H9 (cell line): ENCODE measurements around the gene CDKAL1. TPM values are rescaled to one million over a fixed set of nuclear protein-coding genes. Genes with fewer than 3 reads are reported as not detected.
A peak's percentile ranks its signal among the peaks of the same experiment; 100 is the strongest.

Experiments
- DNase-seq: peaks from one replicate; pipeline ENCODE4 v3.0.0-alpha.2; 2017
- H2AFZ ChIP-seq: one replicate; pipeline ENCODE4 v1.6.1; 2013; ENCODE audit warnings: mild to moderate bottlenecking, low read length, control low read depth, moderate library complexity
- H2AK5ac ChIP-seq: 2 replicates; pipeline ENCODE4 v1.6.1; 2013; ENCODE audit warnings: low read length, control low read depth, mixed read lengths; ENCODE audit not compliant: insufficient read length
- H2BK120ac ChIP-seq: one replicate; pipeline ENCODE4 v1.6.1; 2013; ENCODE audit warnings: low read depth, mild to moderate bottlenecking, low read length, control low read depth, inconsistent platforms; ENCODE audit not compliant: poor library complexity, severe bottlenecking
- H2BK12ac ChIP-seq: 2 replicates; pipeline ENCODE4 v1.6.1; 2013; ENCODE audit warnings: low read length, control low read depth, mixed read lengths, low read depth; ENCODE audit not compliant: insufficient read length
- H2BK15ac ChIP-seq: 2 replicates; pipeline ENCODE4 v1.6.1; 2013; ENCODE audit warnings: low read depth, low read length, control low read depth
- H2BK20ac ChIP-seq: one replicate; pipeline ENCODE4 v1.6.1; 2013; ENCODE audit warnings: low read depth, mild to moderate bottlenecking, low read length, control low read depth, inconsistent platforms; ENCODE audit not compliant: poor library complexity, severe bottlenecking
- H2BK5ac ChIP-seq: 2 replicates; pipeline ENCODE4 v1.6.1; 2013; ENCODE audit warnings: low read length, control low read depth, mixed read lengths; ENCODE audit not compliant: insufficient read length
- H3K14ac ChIP-seq: 2 replicates; pipeline ENCODE4 v1.6.1; 2013; ENCODE audit warnings: low read length, control low read depth; ENCODE audit not compliant: insufficient read depth
- H3K18ac ChIP-seq: 2 replicates; pipeline ENCODE4 v1.6.1; 2013; ENCODE audit warnings: low read depth, mild to moderate bottlenecking, mixed read lengths, low read length, control low read depth; ENCODE audit not compliant: insufficient read length
- H3K23ac ChIP-seq: 2 replicates; pipeline ENCODE4 v1.6.1; 2013; ENCODE audit warnings: low read length, control low read depth, mixed read lengths, low read depth; ENCODE audit not compliant: insufficient read length
- H3K23me2 ChIP-seq: 2 replicates; pipeline ENCODE4 v1.6.1; 2013; ENCODE audit warnings: low read depth, mild to moderate bottlenecking, mixed read lengths, low read length, control low read depth; ENCODE audit not compliant: insufficient read length, poor library complexity, severe bottlenecking
- H3K27ac ChIP-seq: 2 replicates; pipeline ENCODE4 v1.5.1; 2013; ENCODE audit warnings: low read length, control low read depth, mixed read lengths, low read depth; ENCODE audit not compliant: insufficient read length
- H3K27me3 ChIP-seq: 2 replicates; pipeline ENCODE4 v1.6.1; 2013; ENCODE audit warnings: low read length, control low read depth, inconsistent platforms; ENCODE audit not compliant: insufficient read depth
- H3K4ac ChIP-seq: 2 replicates; pipeline ENCODE4 v1.6.1; 2013; ENCODE audit warnings: low read depth, mild to moderate bottlenecking, control low read depth, inconsistent platforms, low read length, moderate library complexity
- H3K4me1 ChIP-seq: 2 replicates; pipeline ENCODE4 v1.6.1; 2013; ENCODE audit warnings: low read length, control low read depth, inconsistent platforms; ENCODE audit not compliant: insufficient read depth
- H3K4me2 ChIP-seq: 2 replicates; pipeline ENCODE4 v1.6.1; 2013; ENCODE audit warnings: low read length, control low read depth, mixed read lengths; ENCODE audit not compliant: insufficient read length, insufficient read depth
- H3K56ac ChIP-seq: 2 replicates; pipeline ENCODE4 v1.6.1; 2013; ENCODE audit warnings: low read depth, mild to moderate bottlenecking, mixed read lengths, low read length, control low read depth; ENCODE audit not compliant: insufficient read length
- H3K79me1 ChIP-seq: 2 replicates; pipeline ENCODE4 v1.6.1; 2013; ENCODE audit warnings: low read depth, mild to moderate bottlenecking, moderate library complexity, low read length, control low read depth, inconsistent platforms; ENCODE audit not compliant: insufficient read depth, poor library complexity, severe bottlenecking
- H3K79me2 ChIP-seq: 2 replicates; pipeline ENCODE4 v1.6.1; 2013; ENCODE audit warnings: low read length, control low read depth, inconsistent platforms; ENCODE audit not compliant: insufficient read depth
- H3K9ac ChIP-seq: 2 replicates; pipeline ENCODE4 v1.6.1; 2013; ENCODE audit warnings: low read length, control low read depth, mixed read lengths; ENCODE audit not compliant: insufficient read length; ENCODE audit errors: extremely low read depth
- H3K9me3 ChIP-seq: one replicate; pipeline ENCODE4 v1.6.1; 2013; ENCODE audit warnings: low read depth, low read length, inconsistent platforms; ENCODE audit not compliant: control insufficient read depth
- H3T11ph ChIP-seq: one replicate; pipeline ENCODE4 v1.6.1; 2013; ENCODE audit warnings: mild to moderate bottlenecking, low read length, control low read depth, inconsistent platforms
- H4K20me1 ChIP-seq: one replicate; pipeline ENCODE4 v1.6.1; 2013; ENCODE audit not compliant: control insufficient read depth, insufficient read length, insufficient read depth
- H4K5ac ChIP-seq: 2 replicates; pipeline ENCODE4 v1.6.1; 2013; ENCODE audit warnings: low read depth, mild to moderate bottlenecking, mixed read lengths, low read length, control low read depth; ENCODE audit not compliant: insufficient read length
- H4K8ac ChIP-seq: replicated peaks from 2 replicates; pipeline ENCODE4 v1.6.1; 2013; ENCODE audit warnings: low read length, control low read depth, mixed read lengths, low read depth; ENCODE audit not compliant: insufficient read length
- H4K91ac ChIP-seq: 2 replicates; pipeline ENCODE4 v1.6.1; 2013; ENCODE audit warnings: low read depth, mild to moderate bottlenecking, moderate library complexity, mixed read lengths, low read length, control low read depth; ENCODE audit not compliant: insufficient read length
- H3K27ac Mint-ChIP-seq, 3 experiments: 2 replicates in 2 of 3; 3 replicates in 1 of 3; pipeline ENCODE4 v1.8.0; 2020 to 2021; ENCODE audit warnings: mixed read lengths in 3 of 3, mild to moderate bottlenecking in 1 of 3, moderate library complexity in 1 of 3
- H3K27me3 Mint-ChIP-seq: 2 replicates; pipeline ENCODE4 v1.8.0; 2021; ENCODE audit warnings: low read depth, mild to moderate bottlenecking, moderate library complexity, mixed read lengths
- H3K36me3 Mint-ChIP-seq, 3 experiments: 2 replicates in 2 of 3; 3 replicates in 1 of 3; pipeline ENCODE4 v1.8.0; 2020 to 2021; ENCODE audit warnings: low read depth in 3 of 3, mixed read lengths in 3 of 3; ENCODE audit not compliant: insufficient read depth in 1 of 3
- H3K4me1 Mint-ChIP-seq, 2 experiments: 2 replicates each; pipeline ENCODE4 v1.8.0; 2020; ENCODE audit warnings: mixed read lengths in 2 of 2
- H3K4me3 Mint-ChIP-seq, 2 experiments: 2 replicates in 1 of 2; 3 replicates in 1 of 2; pipeline ENCODE4 v1.8.0; 2020 to 2021; ENCODE audit warnings: mild to moderate bottlenecking in 2 of 2, mixed read lengths in 2 of 2, moderate library complexity in 1 of 2
- H3K9me3 Mint-ChIP-seq, 2 experiments: 2 replicates in 1 of 2; 3 replicates in 1 of 2; pipeline ENCODE4 v1.8.0; 2020; ENCODE audit warnings: mild to moderate bottlenecking in 2 of 2, mixed read lengths in 2 of 2, moderate library complexity in 1 of 2
- CTCF ChIP-seq: fragments of 200-600 bp; sonication (generic); conservative IDR thresholded peaks from 3 replicates; pipeline ENCODE4 v1.8.0; 2021; ENCODE audit warnings: antibody characterized with exemption, mild to moderate bottlenecking
- WGBS: extraction: QIAGEN DNeasy Blood & Tissue Kit; methylation state at CpG from one replicate; pipeline ENCODE4 v1.1.7; 2013; ENCODE audit warnings: missing lambda C conversion rate, low lambda C conversion rate, mixed read lengths; ENCODE audit not compliant: insufficient read length; ENCODE audit errors: extremely low coverage; 5-methylcytosine and 5-hydroxymethylcytosine counted together
- total RNA-seq: library from RNA; stranded (reverse); gene quantifications from 2 replicates; pipeline ENCODE4 v1.2.1, GENCODE V29; 2021

The CDKAL1 gene
- total RNA-seq, 1 experiment from 2014 or later: 23.0 TPM

GRCh38 chr6:21135484-21136013 is 601.3 kb downstream of the CDKAL1 start:
- Histone ChIP-seq H3K27ac (no peak overlapping the region), H2BK20ac (no peak overlapping the region), H3K9me3 (no peaks in the 10 kb centered on the region), H2BK15ac (no peak overlapping the region), H3K79me2 (no peaks in the 10 kb centered on the region), H3K4me1 (peaks cover 3% of the 10 kb centered on the region), H4K91ac (no peak overlapping the region), H3K9ac (no peak overlapping the region), H3T11ph (no peak overlapping the region), H4K5ac (no peak overlapping the region), H2BK5ac (no peak overlapping the region), H3K27me3 (no peaks in the 10 kb centered on the region), H3K79me1 (no peaks in the 10 kb centered on the region), H3K14ac (no peak overlapping the region), H2BK120ac (no peak overlapping the region), H3K23ac (no peak overlapping the region), H4K20me1 (no peaks in the 10 kb centered on the region), H2AK5ac (no peak overlapping the region), H2BK12ac (no peak overlapping the region), H3K4ac (no peak overlapping the region), H2AFZ (no peak overlapping the region), H4K8ac (no peak overlapping the region), H3K4me2 (no peak overlapping the region), H3K18ac (no peak overlapping the region), H3K23me2 (no peaks in the 10 kb centered on the region), H3K56ac (no peak overlapping the region)
- DNase-seq: no peak
- no peaks in the 10 kb centered on the region for H3K27me3 Mint-ChIP-seq
- no CpG with 5 or more reads among the region's 7 CpGs for WGBS
- no peak overlapping the region for H3K4me3 Mint-ChIP-seq
- H3K27ac Mint-ChIP-seq: peak overlapping the region in 1 of 3 experiments; percentile 13; a peak in 1 of 7 replicates
- peaks cover 55 to 69% of the 10 kb centered on the region in 2 experiments for H3K4me1 Mint-ChIP-seq
- TF ChIP-seq CTCF: no peak
- no peaks in the 10 kb centered on the region; a peak in 1 of 5 replicates for H3K9me3 Mint-ChIP-seq
- no peaks in the 10 kb centered on the region for H3K36me3 Mint-ChIP-seq
